Body of pancreas (tissue), 4 donors: Measurements from ENCODE around the gene CRABP1.

Source experiments
- CTCF ChIP-seq, 7 experiments: fragments of 450-650 bp in 4 of 7; fragments of 200-600 bp in 3 of 7; sonication (generic) in 3 of 7; IDR thresholded peaks; one replicate each; pipeline ENCODE4 v1.5.1; 2016 to 2019; ENCODE audit warnings: antibody characterized with exemption in 7 of 7
- POLR2A ChIP-seq, 3 donors: fragments of 450-650 bp; IDR thresholded peaks; one replicate each; pipeline ENCODE4 v1.6.1; 2016; ENCODE audit warnings: antibody characterized with exemption in 3 of 3, mild to moderate bottlenecking in 2 of 3

GRCh38 chr15:78393137-78393536 lies 53.0 kb downstream of the CRABP1 start:
- no peak for TF ChIP-seq POLR2A (IDR thresholded peaks at IDR 0.05)
- no peak for TF ChIP-seq CTCF (IDR thresholded peaks at IDR 0.05)
